HL-60/S4 (cell line): Measurements from ENCODE around the gene JMJD1C.

Experiments
- in situ Hi-C: fragments of 300-500 bp; cut with MboI; formaldehyde crosslinking; loops from 2 replicates; pipeline ENCODE4 v1.14.3; 2022; ENCODE audit warnings: low sequenced_read_pairs

Gene JMJD1C

DNA sequence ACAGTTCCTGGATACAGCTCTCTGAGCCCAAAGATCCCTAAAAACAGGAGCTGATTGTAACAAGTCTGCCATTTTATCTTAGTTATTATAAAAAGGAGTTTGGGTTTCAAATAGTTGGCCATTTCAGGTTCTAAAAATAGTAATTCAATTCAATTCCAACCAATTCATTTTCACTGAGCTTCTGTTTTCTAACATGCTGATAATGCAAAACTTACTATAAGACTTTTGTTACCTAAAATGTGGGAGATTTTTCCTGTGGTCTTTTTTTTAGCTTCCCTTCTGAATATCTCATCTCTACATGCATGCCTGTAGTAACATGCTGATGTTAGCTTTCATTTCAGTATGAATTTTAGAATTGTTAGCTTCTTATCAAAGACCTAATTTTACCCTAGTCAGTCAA, 319.3 kb downstream of the JMJD1C start:
- in situ Hi-C loops, result no loop called here

DNA sequence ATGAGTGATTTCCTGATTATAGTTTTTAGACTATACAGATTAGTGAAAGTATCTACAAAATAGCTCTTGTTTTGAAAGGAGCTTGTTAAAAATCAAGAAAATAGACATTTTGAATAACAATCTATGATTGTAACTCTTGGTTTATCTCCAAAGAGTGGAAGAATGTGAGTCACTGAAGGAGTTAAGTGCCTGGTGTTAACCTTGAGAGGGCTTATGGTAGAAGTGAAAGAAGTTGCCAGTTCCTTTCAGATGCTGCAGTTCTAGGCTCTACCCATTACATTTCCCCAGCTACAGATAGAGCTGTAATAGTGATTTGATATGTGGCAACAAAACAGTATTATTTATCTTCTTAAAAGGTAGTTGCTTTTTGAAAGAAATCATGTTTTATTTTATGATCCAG, 320.0 kb downstream of the JMJD1C start:
- in situ Hi-C loops, result no loop called here

DNA sequence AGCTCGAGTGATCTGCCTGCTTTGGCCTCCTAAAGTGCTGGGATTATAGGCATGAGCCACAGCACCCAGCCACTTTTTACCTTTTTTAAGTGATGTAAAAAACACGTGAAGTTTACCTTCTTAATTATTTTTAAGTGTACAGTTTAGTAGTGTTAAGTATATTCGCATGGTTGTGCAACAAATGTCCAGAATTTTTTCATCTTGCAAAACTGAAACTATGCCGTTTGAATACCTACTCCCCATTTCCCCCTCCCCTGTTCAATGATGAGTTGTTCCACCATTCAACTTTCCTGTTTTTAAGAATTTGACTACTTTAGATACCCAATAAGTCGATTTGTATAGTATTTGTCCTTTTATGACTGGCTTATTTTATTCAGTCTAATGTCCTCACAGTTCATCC, 321.8 kb downstream of the JMJD1C start:
- in situ Hi-C loops, result no loop called here

DNA sequence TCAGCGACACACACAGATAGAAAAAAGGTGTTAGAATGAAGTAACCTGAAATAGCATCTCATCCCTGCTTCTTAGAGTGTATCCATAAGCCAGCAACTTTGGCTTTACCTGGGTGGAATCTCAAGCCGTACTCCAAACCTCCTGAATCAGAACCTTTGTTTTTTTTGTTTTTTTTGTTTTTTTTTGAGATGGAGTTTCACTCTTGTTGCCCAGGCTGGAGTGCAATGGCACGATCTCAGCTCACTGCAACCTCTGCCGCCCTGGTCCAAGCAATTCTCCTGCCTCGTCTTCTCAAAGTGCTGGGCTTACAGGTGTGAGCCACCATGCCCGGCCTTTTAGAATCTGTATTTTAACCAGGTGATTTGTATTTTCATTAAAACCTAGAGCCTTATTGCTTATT, 323.6 kb downstream of the JMJD1C start:
- in situ Hi-C loops, result no loop called here

DNA sequence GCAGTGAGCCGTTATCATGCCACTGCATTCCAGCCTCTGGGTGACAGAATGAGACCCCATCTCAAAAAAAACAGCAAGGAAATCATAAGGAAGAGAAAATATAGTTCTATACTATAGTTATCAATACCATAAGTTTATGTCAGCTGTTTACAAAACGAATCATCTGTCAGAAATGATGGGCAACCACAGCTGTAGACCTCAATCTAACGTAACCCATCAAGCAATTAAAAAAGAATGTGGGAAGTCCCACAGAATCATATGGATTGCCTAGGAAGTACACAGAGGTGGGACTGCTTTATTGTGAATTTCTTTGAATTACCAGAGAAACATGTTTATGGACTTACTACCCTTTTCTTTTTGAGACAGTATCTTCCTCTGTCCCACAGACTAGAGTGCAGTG, 325.7 kb downstream of the JMJD1C start:
- in situ Hi-C loops, result no loop called here

DNA sequence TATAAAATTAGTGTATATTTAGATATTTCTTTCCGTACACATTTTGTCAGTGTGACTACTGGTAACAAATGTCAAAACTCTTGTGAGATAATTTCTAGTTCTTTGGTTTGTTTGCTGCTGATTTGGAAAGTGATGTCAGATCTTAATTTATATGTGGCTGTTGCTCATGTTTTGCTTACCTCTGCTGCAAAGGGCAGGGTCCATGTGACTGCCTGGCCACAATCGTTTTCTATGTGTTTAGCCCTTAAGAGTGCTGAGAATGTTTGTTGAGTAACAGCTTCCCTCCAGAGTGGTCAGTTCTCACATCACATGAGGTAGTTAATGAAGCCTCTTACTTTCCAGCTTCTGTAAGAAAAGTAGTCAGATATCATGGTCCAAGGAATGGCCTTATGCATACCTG, 328.5 kb downstream of the JMJD1C start:
- in situ Hi-C loops, result no loop called here

DNA sequence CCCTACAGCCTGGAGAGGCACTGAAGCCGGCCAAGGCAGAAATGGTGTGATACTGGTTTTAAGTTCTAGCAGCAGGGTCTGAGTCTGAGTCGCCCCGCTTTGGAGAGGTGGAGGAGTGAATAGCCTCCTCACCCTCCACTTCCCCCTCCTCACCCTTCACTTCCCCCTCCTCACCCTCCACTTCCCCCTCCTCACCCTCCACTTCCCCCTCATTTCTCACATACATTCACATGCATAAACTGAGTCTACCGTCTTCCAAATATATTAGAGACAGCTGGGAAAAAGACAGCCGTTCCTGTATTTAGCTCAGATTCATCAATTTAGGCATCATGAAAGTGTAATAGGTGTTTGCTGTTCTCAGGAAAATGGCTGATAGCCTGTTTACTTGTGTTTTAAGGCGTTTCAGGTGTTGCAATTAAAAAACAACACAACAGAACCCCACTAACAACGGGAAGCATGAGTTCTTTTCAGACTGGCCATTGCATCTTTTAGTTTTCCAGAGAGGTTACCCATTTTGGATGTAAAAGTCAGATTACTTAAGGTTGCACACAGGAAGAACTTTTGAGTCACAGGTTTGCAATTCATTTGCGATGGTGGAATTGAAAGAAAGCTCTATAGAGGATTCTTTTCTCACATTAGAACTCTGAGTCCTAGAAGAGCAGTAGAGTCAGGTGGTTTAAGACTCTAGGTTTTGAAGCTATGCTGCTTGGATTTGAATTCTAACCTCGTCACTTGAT, 331.8 kb downstream of the JMJD1C start:
- in situ Hi-C loops, result no loop called here

DNA sequence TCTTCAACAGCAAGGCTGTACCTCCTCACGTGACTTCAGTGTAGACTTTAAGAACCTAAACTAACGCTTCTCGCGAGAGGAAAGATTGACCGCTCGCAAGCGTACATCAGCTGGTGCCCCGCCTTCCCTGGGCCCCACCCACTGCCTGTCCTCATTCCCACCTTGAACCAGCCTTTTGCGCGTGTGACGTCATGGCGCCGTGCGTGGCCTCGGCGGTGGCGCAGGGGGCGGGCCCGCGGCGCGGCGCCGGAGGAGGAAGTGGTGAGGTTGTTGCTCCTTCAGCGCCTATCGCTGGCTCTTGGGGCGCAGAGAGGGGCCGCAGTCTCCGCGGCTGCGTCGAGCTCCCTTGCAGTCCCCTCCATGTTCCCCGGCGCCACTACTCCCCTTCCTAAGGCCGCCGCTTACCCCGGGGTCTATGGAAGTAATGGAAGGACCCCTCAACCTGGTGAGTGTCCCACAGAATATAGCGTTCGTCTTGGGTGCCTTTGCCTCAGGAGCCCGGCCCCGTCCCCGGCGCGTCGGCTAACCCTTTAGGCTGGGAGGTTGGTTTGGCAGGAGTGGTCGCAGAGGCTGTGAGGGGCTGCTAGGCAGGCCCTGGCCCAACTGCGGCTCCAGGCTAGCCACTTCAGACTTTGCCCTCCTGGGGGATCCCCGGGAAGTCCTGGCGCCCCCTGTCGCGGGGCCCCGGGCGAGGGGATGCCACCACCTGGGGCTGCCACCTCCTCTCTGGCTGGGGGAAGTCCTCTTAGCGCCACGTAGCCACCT, 332.5 kb downstream of the JMJD1C start, which contains the start of gene NRBF2:
Gene NRBF2, plus strand, starts transcription at position 273 of the 765 bp plus-strand sequence. Its CDS starts 143 bp downstream, at position 416.
- in situ Hi-C loops, result no loop called here

DNA sequence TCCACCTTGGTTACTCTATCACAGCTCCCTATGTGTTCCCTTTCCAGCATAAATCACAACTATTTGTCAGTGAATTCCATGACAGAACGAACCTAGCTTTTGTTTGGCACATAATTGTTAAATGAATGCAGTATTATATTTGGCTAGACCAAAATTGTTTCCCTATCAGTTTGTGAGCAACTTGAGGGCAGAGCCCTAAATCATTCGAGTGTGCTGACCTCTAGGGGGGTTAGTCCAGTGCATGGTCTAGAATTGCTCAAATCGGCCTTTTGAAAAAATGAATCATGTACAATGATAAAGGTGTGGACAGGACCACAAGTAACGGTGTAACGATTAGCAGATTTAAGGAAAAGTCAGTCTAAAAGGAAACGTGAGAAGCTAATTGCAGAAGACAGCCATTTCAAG, 333.1 kb downstream of the JMJD1C start:
- in situ Hi-C loops, result no loop called here

DNA sequence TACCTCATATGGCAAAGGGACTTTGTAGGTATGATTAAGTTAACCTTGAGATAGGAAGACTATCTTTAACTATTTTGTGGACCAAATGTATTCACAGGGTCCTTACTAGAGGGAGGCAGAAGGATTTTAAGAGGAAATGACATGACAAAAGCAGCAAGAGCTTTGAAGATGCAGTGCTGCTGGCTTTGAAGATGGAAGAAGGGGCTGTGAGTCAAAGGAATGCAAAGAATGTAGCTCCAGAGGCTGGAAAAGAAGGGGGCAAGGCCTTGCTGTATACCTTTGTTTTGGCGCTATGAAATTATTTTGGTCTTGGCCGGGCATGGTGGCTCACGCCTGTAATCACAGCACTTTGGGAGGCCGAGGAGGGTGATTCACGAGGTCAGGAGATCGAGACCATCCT, 335.9 kb downstream of the JMJD1C start:
- in situ Hi-C loops, result no loop called here

DNA sequence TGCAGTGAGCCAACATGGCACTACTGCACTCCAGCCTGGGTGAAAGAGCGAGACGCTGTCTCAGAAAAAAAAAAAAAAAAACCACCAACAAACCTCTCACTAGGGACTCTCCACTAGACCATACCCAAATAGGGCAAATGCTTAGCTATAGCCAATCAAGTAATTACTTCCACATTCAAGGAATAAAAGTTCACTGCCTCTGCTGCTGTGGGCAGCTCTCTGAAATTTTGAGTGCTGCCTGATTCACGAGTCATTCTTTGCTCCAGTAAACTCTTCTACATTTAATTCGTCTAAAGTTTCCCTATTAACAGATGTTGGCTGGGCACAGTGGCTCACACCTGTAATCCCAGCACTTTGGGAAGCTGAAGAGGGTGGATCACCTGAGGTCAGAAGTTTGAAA, 337.3 kb downstream of the JMJD1C start:
- in situ Hi-C loops, result no loop called here

DNA sequence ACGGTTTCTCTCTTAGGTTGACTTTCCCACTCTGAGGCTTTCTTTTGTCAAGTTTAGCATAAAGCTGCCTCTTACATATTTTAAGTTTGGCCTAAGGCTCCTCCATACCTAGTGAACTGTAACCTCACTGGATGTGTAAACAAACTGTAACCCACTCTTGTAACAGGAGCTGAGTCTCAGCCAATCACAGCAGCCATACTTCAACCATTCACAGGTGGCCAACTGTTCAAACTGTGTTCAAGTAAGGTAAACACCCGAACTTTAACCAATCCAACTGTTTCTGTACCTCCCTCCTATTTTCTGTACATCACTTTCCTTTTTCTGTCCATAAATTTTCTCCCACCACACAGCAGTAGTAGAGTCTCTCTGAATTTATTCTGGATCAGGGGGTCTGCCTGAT, 340.3 kb downstream of the JMJD1C start:
- in situ Hi-C loops, result no loop called here

DNA sequence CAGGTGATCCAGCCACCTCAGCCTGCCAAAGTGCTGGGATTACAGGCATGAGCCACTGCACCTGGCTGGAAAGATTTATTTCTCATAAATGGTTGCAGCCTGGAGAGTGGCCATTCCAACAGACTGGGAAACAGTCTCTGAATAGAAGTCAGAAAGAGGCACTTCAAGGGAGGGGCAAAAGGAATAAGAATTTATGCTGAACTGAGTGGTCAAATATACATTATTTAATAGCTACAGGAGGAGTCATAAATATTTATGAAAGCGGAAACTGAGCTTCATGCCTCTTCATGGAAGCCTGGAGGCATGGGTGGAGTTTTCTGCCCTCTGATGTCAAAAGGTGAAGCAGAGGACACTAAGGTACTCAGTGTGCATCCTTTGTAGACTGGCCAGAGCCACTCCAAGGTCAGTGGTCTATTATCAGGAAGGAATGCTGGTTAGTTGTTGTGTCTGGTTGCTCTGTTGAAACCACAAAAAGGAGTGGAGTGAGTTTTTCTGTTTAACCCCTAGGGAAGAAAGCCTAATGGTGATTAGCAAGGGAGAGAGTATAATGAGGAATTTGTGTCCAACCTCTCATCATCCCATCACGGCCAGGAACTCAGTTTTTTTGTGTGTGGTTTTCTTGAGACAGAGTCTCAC, 341.9 kb downstream of the JMJD1C start:
- in situ Hi-C loops, result no loop called here

DNA sequence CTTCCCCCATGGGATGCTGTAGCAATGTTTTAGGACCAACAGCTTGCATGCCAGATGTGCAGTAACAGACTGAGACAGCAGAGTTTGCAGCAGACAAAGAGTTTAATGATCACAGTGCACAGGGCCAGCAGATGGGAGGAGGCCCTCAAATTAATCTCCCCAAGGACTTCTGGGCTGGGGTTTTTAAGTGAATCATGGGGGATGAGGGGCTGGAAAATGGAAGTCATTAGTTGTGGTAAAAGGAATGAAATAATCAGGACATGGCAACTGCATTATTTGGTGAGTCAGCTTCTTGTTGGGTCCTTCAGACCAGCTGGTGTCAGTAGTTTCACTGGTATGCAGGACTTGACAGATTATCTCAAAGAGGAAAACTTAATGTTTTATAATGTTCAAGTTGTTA, 345.2 kb downstream of the JMJD1C start:
- in situ Hi-C loops, result no loop called here

DNA sequence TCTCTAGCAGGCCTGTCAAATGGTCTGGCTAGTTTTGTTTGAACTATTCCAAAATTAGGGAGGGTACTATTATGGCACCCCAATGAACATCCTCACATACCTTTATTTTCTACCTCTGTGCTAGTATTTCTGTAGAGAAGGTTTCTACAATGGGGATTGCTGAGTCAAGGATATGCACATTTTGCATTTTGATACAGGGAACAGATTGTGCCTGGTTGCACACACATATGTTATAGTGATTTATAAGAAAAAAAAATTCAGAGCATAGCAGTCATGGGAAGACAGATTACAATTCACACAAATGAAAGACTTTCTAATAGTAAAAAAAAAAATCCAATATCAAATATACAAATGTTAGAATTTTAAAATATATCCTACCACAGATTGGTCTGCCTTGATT, 346.7 kb downstream of the JMJD1C start:
- in situ Hi-C loops, result no loop called here
